Pancreas (tissue), 10 donors: ENCODE results near the gene PTPRM. TPM values are rescaled to one million over a fixed set of nuclear protein-coding genes. Genes with fewer than 3 reads are reported as not detected.

Experiments used
- ATAC-seq, 4 donors: fragments of 200-7000 bp; cut with Tn5 transposase; one replicate each; pipeline versions ENCODE4 v1.8.0 to v1.9.1; 2020; ENCODE audit warnings: mild to moderate bottlenecking in 4 of 4, moderate library complexity in 4 of 4
- DNase-seq, 6 donors: peaks; one replicate each; pipeline ENCODE4 v3.0.0-alpha.2; 2020
- FAIRE-seq: peaks from 2 replicates; lab custom pipeline; 2012; peaks lifted over from hg19 to GRCh38; lab: Jason Lieb, UNC
- H3K27ac ChIP-seq, 4 donors: fragments of 200-600 bp; sonication (generic); 1 replicate in 3 of 4; 2 replicates in 1 of 4; pipeline versions ENCODE4 v1.5.0 to v1.8.0; 2020
- H3K27me3 ChIP-seq, 4 donors: fragments of 200-600 bp; one replicate each; pipeline ENCODE4 v1.8.0; 2021
- H3K36me3 ChIP-seq, 3 donors: fragments of 200-600 bp; sonication (generic) in 1 of 3; one replicate each; pipeline versions ENCODE4 v1.5.0 to v1.8.0; 2020 to 2021
- H3K4me1 ChIP-seq, 3 donors: fragments of 200-600 bp; one replicate each; pipeline ENCODE4 v1.8.0; 2021
- H3K4me3 ChIP-seq, 4 donors: fragments of 200-600 bp; sonication (generic) in 2 of 4; one replicate each; pipeline versions ENCODE4 v1.5.0 to v1.8.0; 2020 to 2021
- H3K9me3 ChIP-seq, 4 donors: fragments of 200-600 bp; one replicate each; pipeline ENCODE4 v1.8.0; 2021
- CTCF ChIP-seq, 4 donors: fragments of 200-600 bp; sonication (generic) in 3 of 4; IDR thresholded peaks; one replicate each; pipeline versions ENCODE4 v1.5.0 to v1.8.0; 2021; ENCODE audit warnings: antibody characterized with exemption in 4 of 4
- WGBS, 2 donors: extraction: QIAGEN DNeasy Blood & Tissue Kit; methylation state at CpG; one replicate each; pipeline ENCODE4 v1.1.7; 2013; 5-methylcytosine and 5-hydroxymethylcytosine counted together
- intact Hi-C, 3 donors: fragments of 100-400 bp; cut with DNase I; formaldehyde crosslinking; loops; one replicate each; pipeline versions ENCODE4 v1.11.1 to v1.14.2; 2022
- polyA plus RNA-seq, 2 donors: library from polyadenylated mRNA; stranded (reverse); fragments of 200-250 nt; gene quantifications; one replicate each; pipeline ENCODE4 v1.2.3, GENCODE V29; 2013
- total RNA-seq, 6 donors: library from RNA; stranded (reverse); fragmentation: NEBNext Ultra II Directional in 4 of 6; extraction: Animal tissue kit (Norgen Biotek cat#: 25700) in 4 of 6; gene quantifications; one replicate each; pipeline versions ENCODE4 v1.2.1 to v1.2.4, GENCODE V29; 2021 to 2023
- donor health status: healthy with polysubstance abuse.
- donor health status: DM: no; HTN: no; CAD: no; lungs with moderate emphysema.
- donor health status: DM: no; HTN: no; CAD: no.
- donor health status: control.
- donor health status: control.
- donor health status: Bipolar disorder and iron deficiency.
- donor health status: DM: yes; HTN: yes; CAD: no.
- donor health status: DM: no; HTN: no; CAD: no.
- donor health status: DM: no; HTN: no; CAD: no.
- donor health status: DM: yes; HTN: yes; CAD: no.

PTPRM gene
- total and polyA plus RNA-seq, 8 donors, result 14.5 to 50.7 (median 19.7) TPM

DNA sequence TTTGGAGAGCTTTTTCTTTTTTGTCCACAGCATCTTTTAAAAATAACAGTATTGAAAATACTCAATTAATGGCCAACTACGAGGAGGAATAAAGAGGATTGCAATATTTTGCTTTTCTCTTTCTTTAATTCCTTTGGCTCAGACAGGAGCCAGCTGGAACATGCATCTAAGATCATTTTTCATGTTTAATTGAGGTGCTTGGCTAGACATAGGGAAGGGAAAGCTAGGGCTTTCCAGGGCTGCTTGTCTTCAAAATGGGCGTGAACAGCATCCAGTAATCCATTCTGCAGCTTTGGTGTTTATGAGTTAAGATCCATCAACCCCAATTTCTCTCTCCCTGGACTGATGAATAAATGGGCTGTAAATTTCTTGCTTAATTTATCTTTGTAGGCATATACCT lies 323.0 kb downstream of the PTPRM start:
- 82 to 89% methylated on average over 2 of the region's 2 CpGs for WGBS, 2 donors
- ATAC-seq (no peak), DNase-seq (no peak), FAIRE-seq (no peak)
- Histone ChIP-seq H3K36me3 (no peaks in the 10 kb centered on the region), H3K27ac (no peak overlapping the region), H3K4me3 (no peak overlapping the region), H3K27me3 (no peaks in the 10 kb centered on the region), H3K9me3 (no peaks in the 10 kb centered on the region), H3K4me1 (no peaks in the 10 kb centered on the region)
- TF ChIP-seq CTCF (IDR thresholded peaks at IDR 0.05), result no peak
- intact Hi-C loops, result no loop called here

DNA sequence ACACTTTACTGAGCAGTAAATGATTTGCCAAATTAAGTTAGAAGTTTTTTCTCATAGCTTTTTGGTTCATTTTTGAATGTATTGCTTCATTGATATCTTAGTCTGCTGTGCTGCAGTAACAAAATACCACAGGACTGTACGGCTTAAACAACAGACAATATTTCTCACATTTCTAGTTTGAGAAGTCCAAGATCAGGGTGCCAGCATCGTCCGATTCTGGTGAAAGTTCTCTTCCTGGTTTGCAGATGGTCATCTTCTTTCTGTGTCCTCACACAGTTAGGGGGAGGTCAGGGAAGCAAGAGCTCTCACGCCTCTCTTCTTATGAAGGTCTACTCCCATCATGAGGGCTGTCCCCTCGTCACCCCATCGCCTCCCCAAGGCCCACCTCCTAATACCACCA lies 325.4 kb downstream of the PTPRM start:
- no peak overlapping the region for H3K4me3 ChIP-seq
- 92 to 96% methylated on average over 6 of the region's 6 CpGs for WGBS, 2 donors

GRCh38 chr18:7894592-7894991 lies 327.5 kb downstream of the PTPRM start:
- H3K27me3 ChIP-seq, result no peaks in the 10 kb centered on the region
- H3K4me3 ChIP-seq, result no peak overlapping the region
- H3K27ac ChIP-seq, result no peak overlapping the region
- no peak for ATAC-seq
- DNase-seq, result no peak
- WGBS, 2 donors, result 92 to 93% methylated on average over 1 of the region's 1 CpG
- no peaks in the 10 kb centered on the region for H3K4me1 ChIP-seq
- H3K9me3 ChIP-seq, result no peaks in the 10 kb centered on the region
- TF ChIP-seq CTCF (IDR thresholded peaks at IDR 0.05), result no peak
- no peaks in the 10 kb centered on the region for H3K36me3 ChIP-seq
- intact Hi-C loops, result no loop called here
- peak; percentile 32 for FAIRE-seq

More for the DNA sequence above, 325.4 kb downstream of the PTPRM start:
- TF ChIP-seq CTCF (IDR thresholded peaks at IDR 0.05), result no peak
- Histone ChIP-seq H3K36me3 (no peaks in the 10 kb centered on the region), H3K27me3 (no peaks in the 10 kb centered on the region), H3K27ac (no peak overlapping the region), H3K4me1 (no peaks in the 10 kb centered on the region), H3K9me3 (no peaks in the 10 kb centered on the region)
- FAIRE-seq (no peak), ATAC-seq (no peak), DNase-seq (no peak)
- intact Hi-C loops, result no loop called here

GRCh38 chr18:7895346-7895745 lies 328.2 kb downstream of the PTPRM start:
- H3K27me3 ChIP-seq, result no peaks in the 10 kb centered on the region
- 81 to 84% methylated on average over 5 of the region's 5 CpGs for WGBS, 2 donors
- FAIRE-seq, result no peak
- no peaks in the 10 kb centered on the region for H3K9me3 ChIP-seq
- no peak overlapping the region for H3K27ac ChIP-seq
- H3K4me1 ChIP-seq, result no peaks in the 10 kb centered on the region
- no peak for DNase-seq
- no peak for TF ChIP-seq CTCF (IDR thresholded peaks at IDR 0.05)
- intact Hi-C loops, result no loop called here
- no peaks in the 10 kb centered on the region for H3K36me3 ChIP-seq
- no peak overlapping the region for H3K4me3 ChIP-seq
- no peak for ATAC-seq

DNA sequence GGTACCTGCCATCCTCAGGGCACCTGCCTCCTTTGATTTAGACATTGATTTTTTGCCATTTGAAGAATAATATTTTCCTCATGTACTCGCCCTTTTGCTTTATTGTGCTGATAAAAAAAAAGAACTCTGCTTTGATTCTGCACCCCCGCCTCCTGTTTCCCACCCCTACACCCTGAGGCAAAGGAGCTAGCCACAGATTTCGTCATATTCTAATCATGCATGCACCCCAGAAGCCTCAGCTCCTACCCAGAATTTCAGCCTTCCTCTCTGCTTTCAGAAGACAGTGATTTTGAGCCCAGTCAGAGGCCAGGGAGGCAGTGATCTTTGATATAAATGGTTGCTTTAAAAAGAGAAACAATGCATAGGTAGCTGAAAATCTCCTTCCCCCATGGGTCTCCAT lies 329.0 kb downstream of the PTPRM start:
- ATAC-seq (no peak), DNase-seq (no peak), FAIRE-seq (no peak)
- Histone ChIP-seq H3K9me3 (no peaks in the 10 kb centered on the region), H3K4me1 (no peaks in the 10 kb centered on the region), H3K4me3 (no peak overlapping the region), H3K27me3 (no peaks in the 10 kb centered on the region), H3K36me3 (no peaks in the 10 kb centered on the region), H3K27ac (no peak overlapping the region)
- 88 to 92% methylated on average over 3 of the region's 3 CpGs for WGBS, 2 donors
- no peak for TF ChIP-seq CTCF (IDR thresholded peaks at IDR 0.05)
- intact Hi-C loops, result no loop called here
